Heart left ventricle (tissue), 16 donors: Measurements from ENCODE around the gene WSCD1. TPM values are rescaled to one million over a fixed set of nuclear protein-coding genes. Genes with fewer than 3 reads are reported as not detected.

Experiments
- ATAC-seq, 4 donors: fragments of 200-7000 bp; cut with Tn5 transposase; one replicate each; pipeline ENCODE4 v1.9.1; 2020 to 2022; ENCODE audit warnings: moderate library complexity in 4 of 4, mild to moderate bottlenecking in 3 of 4, moderate number of reproducible peaks in 1 of 4
- DNase-seq, 5 donors: peaks; one replicate each; pipeline ENCODE4 v3.0.0-alpha.2; 2020
- H3K27ac ChIP-seq, 12 donors: fragments of 200-600 bp; sonication (generic) in 4 of 12; one replicate each; pipeline versions ENCODE4 v1.5.0 to v1.8.0; 2016 to 2022; ENCODE audit warnings: mild to moderate bottlenecking in 2 of 12
- H3K27me3 ChIP-seq, 9 donors: fragments of 200-600 bp; sonication (generic) in 2 of 9; one replicate each; pipeline versions ENCODE4 v1.5.1 to v1.8.0; 2016 to 2022; ENCODE audit warnings: mild to moderate bottlenecking in 3 of 9
- H3K36me3 ChIP-seq, 9 donors: fragments of 200-600 bp; sonication (generic) in 2 of 9; one replicate each; pipeline versions ENCODE4 v1.5.0 to v1.8.0; 2018 to 2022; ENCODE audit warnings: mild to moderate bottlenecking in 2 of 9
- H3K4me1 ChIP-seq, 12 donors: fragments of 200-600 bp; sonication (generic) in 4 of 12; one replicate each; pipeline versions ENCODE4 v1.5.0 to v1.8.0; 2016 to 2022; ENCODE audit warnings: mild to moderate bottlenecking in 3 of 12
- H3K4me3 ChIP-seq, 12 donors: fragments of 200-600 bp; sonication (generic) in 4 of 12; one replicate each; pipeline versions ENCODE4 v1.5.0 to v1.8.0; 2017 to 2022; ENCODE audit warnings: mild to moderate bottlenecking in 9 of 12, moderate library complexity in 4 of 12
- H3K9me3 ChIP-seq, 12 donors: fragments of 200-600 bp; sonication (generic) in 4 of 12; one replicate each; pipeline versions ENCODE4 v1.5.0 to v1.8.0; 2016 to 2022; ENCODE audit warnings: mild to moderate bottlenecking in 1 of 12
- POLR2A ChIP-seq, 2 donors: fragments of 450-650 bp; IDR thresholded peaks; one replicate each; pipeline ENCODE4 v1.6.1; 2017; ENCODE audit warnings: antibody characterized with exemption in 2 of 2, mild to moderate bottlenecking in 2 of 2, moderate library complexity in 2 of 2
- WGBS, 4 donors: extraction: QIAGEN DNeasy Blood & Tissue Kit in 2 of 4; methylation state at CpG; one replicate each; pipeline versions ENCODE4 v1.1.5 to v1.1.7; 2013 to 2018; 5-methylcytosine and 5-hydroxymethylcytosine counted together
- intact Hi-C, 10 donors: fragments of 100-400 bp; cut with DNase I; formaldehyde crosslinking; loops; one replicate each; pipeline versions ENCODE4 v1.11.1 to v1.14.2; 2022
- polyA plus RNA-seq, 2 donors: library from polyadenylated mRNA; stranded (reverse); fragments of 200-250 nt; gene quantifications; one replicate each; pipeline ENCODE4 v1.2.3, GENCODE V29; 2013
- total RNA-seq, 9 donors: library from RNA; depleted of rRNA in 2 of 9; stranded (reverse); fragments of >200 nt in 2 of 9; fragmentation: NEBNext Ultra II Directional in 3 of 9; extraction: Animal tissue kit (Norgen Biotek cat#: 25700) in 3 of 9; gene quantifications; one replicate each; pipeline versions ENCODE4 v1.1.0 to v1.2.4, GENCODE V29; 2016 to 2023
- TF ChIP-seq, protein P1 (sequence below), 12 donors: fragments of 200-600 bp; sonication (generic) in 4 of 12; IDR thresholded peaks; one replicate each; pipeline versions ENCODE4 v1.5.0 to v1.8.0; 2018 to 2022; ENCODE audit warnings: antibody characterized with exemption in 12 of 12, mild to moderate bottlenecking in 5 of 12
- donor health status: ischemic (EF 13 %, LVEDD 7.1; RV severe dilation, severe dysfunction).
- donor health status: healthy with polysubstance abuse.
- donor health status: DM: no; HTN: yes; CAD: no.
- donor health status: DM: no; HTN: no; CAD: no.
- donor health status: ischemic (EF 25% LVEDD 6.9; RV normal size, moderate dysfunction).
- donor health status: ischemic (EF 25% LVEDD 5.7; RV mildly dilated, moderate dysfunction).
- donor health status: healthy.
- donor health status: DM: yes; HTN: yes; CAD: no.
- donor health status: ischemic (EF 35%, LVEDD 5.7; RV mildly dilated, moderate dysfunction).
- donor health status: nonischemic (EF 11% LVEDD 7.7; RV severe dilation, severe dysfunction).
- donor health status: DM: yes; HTN: yes; CAD: no.
- donor health status: PGD.
- donor health status: ischemic (EF 29% LVEDD 5.4; RV normal size, mild dysfunction).
- donor health status: nonischemic (EF 23%, LVEDD 6.1; RV moderate dilation, normal function).

The WSCD1 gene
- total and polyA plus RNA-seq, 11 donors, result 2.5 to 12.4 (median 4.4) TPM

DNA sequence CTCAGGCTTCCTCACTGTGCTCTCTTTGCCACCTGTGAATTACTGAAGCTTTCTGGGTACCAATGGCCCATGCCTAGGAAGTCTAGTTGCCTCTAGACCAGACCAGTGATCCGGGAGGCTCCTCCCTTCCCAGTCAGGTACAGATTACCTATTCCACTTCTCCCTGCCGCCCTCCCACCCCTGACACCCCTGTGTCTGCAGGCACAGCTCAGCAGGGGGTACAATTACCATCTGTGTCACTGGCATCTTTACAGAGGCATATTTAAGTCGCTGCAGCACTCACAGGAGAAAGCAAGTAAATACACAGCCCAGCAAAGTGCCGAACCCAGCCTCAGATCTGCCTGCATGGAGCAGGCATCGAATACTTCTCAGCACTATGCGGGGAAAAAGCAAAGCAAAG lies 5.3 kb upstream of the WSCD1 start:
- no peak for DNase-seq
- Histone ChIP-seq H3K27me3 (peaks cover 0 to 46% (median 9%) of the 10 kb centered on the region in 9 donors), H3K4me3 (no peak overlapping the region), H3K4me1 (peaks cover 0 to 8% (median 0%) of the 10 kb centered on the region in 12 donors), H3K36me3 (no peaks in the 10 kb centered on the region), H3K9me3 (no peaks in the 10 kb centered on the region), H3K27ac (no peak overlapping the region)
- intact Hi-C loops, result loop anchor here in 3 of 10 donors (5.0 to 10.0 kb wide), 3 partner anchors 350 to 470 kb away; no protein-coding TSS in a partner anchor
- ATAC-seq, result no peak
- no peak for TF ChIP-seq POLR2A (IDR thresholded peaks at IDR 0.05)
- TF ChIP-seq, protein P1, sequence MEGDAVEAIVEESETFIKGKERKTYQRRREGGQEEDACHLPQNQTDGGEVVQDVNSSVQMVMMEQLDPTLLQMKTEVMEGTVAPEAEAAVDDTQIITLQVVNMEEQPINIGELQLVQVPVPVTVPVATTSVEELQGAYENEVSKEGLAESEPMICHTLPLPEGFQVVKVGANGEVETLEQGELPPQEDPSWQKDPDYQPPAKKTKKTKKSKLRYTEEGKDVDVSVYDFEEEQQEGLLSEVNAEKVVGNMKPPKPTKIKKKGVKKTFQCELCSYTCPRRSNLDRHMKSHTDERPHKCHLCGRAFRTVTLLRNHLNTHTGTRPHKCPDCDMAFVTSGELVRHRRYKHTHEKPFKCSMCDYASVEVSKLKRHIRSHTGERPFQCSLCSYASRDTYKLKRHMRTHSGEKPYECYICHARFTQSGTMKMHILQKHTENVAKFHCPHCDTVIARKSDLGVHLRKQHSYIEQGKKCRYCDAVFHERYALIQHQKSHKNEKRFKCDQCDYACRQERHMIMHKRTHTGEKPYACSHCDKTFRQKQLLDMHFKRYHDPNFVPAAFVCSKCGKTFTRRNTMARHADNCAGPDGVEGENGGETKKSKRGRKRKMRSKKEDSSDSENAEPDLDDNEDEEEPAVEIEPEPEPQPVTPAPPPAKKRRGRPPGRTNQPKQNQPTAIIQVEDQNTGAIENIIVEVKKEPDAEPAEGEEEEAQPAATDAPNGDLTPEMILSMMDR (IDR thresholded peaks at IDR 0.05), result no peak
- 55 to 71% (median 61%) methylated on average over 6 of the region's 6 CpGs for WGBS, 4 donors

DNA sequence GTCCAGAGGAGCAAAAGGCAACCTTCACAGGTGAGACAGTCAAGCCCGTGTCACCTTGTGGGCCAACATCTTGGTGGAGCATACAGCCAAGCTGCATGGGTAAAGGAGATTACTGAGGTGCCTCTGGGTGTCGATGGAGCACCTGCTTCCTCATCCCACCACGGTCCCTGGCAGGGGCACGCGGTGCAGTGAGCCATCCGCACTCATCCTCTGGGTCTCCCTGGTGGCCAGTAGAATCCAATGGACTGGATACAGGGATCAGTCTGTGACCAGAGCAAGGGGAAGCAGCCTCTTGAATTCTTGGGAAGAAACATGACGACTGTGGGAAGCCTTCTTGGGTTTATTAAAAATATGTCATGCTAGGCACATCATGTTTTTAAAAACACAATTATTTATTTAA lies 4.8 kb upstream of the WSCD1 start:
- no peak overlapping the region for H3K4me3 ChIP-seq
- no peaks in the 10 kb centered on the region for H3K36me3 ChIP-seq
- TF ChIP-seq, protein P1 (IDR thresholded peaks at IDR 0.05), result no peak
- no peak for TF ChIP-seq POLR2A (IDR thresholded peaks at IDR 0.05)
- no peaks in the 10 kb centered on the region for H3K9me3 ChIP-seq
- 67 to 76% (median 75%) methylated on average over 7 of the region's 7 CpGs for WGBS, 4 donors
- intact Hi-C loops, result loop anchor here in 3 of 10 donors (5.0 to 10.0 kb wide), 3 partner anchors 349 to 471 kb away; no protein-coding TSS in a partner anchor
- H3K27me3 ChIP-seq, result peaks cover 0 to 46% (median 9%) of the 10 kb centered on the region in 9 donors
- H3K27ac ChIP-seq, result no peak overlapping the region
- ATAC-seq (no peak), DNase-seq (no peak)
- peaks cover 0 to 10% (median 0%) of the 10 kb centered on the region in 12 donors for H3K4me1 ChIP-seq

DNA sequence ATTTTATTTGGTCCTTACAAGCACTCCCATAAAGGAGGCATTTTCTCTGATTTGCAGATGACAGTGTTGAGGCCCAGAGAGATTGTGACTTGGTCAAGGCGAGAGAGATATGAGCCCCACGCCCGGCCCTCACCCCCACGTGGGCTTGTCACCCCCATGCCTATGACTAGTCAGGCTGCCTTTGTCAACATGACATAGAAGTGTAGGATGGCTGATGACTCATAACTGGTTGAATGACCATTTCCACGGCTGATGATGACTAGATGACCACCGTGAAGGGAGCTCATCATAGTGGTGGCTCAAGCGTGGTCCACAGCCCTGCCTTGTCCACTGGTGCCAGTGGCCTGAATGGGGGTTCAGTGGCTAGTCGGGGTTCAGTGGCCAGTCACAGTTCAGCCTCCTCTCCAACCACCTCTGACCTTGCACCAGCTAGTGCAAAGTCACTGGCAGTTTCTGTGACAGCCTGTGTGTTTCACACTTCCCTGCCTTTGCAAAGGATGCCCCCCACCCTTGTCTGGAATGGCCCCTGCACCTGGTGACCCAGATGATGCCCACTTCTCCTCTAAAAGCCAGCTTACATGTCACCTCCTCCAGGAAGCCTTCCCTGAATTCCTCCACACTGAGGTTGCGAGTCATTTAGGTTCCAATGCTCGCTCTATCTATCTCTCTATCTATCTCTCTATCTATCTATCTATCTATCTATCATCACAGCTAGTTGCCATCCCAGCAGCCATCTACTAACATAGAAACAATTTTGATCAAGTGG lies 3.8 kb upstream of the WSCD1 start:
- WGBS, 4 donors, result 73 to 84% (median 76%) methylated on average over 9 to 10 of the region's 10 CpGs
- Histone ChIP-seq H3K36me3 (no peaks in the 10 kb centered on the region), H3K27ac (no peak overlapping the region), H3K4me3 (no peak overlapping the region), H3K27me3 (peaks cover 0 to 41% (median 9%) of the 10 kb centered on the region in 9 donors), H3K9me3 (no peaks in the 10 kb centered on the region), H3K4me1 (peaks cover 0 to 19% (median 0%) of the 10 kb centered on the region in 12 donors)
- no peak for TF ChIP-seq POLR2A (IDR thresholded peaks at IDR 0.05)
- TF ChIP-seq, protein P1 (IDR thresholded peaks at IDR 0.05), result no peak
- intact Hi-C loops, result loop anchor here in 3 of 10 donors (5.0 to 10.0 kb wide), 3 partner anchors 348 to 472 kb away; no protein-coding TSS in a partner anchor
- no peak for ATAC-seq
- no peak for DNase-seq

DNA sequence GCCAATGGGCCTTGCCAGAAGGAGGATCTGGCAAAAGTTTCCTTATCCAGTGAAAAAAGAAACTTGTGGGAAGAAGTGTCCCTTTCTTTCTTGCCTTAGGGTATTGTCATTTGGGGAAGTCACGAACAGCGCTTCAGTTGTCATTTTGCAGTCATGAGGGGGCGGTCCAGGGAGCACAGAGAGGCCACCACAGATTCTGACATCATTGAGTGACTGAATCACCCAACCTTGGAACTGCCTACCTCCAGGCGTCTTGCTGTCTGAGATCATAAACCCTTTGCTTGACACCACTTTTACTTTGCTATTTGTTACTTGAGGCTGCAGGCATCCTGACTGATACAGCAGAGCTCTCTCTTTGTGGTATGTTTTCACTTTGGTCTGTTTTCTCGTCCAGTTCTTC lies 3.1 kb upstream of the WSCD1 start:
- intact Hi-C loops, result loop anchor here in 3 of 10 donors (5.0 to 10.0 kb wide), 3 partner anchors 348 to 472 kb away; no protein-coding TSS in a partner anchor
- Histone ChIP-seq H3K27ac (no peak overlapping the region), H3K36me3 (no peaks in the 10 kb centered on the region), H3K4me1 (peaks cover 0 to 20% (median 0%) of the 10 kb centered on the region in 12 donors), H3K27me3 (peaks cover 0 to 42% (median 9%) of the 10 kb centered on the region in 9 donors), H3K4me3 (no peak overlapping the region), H3K9me3 (no peaks in the 10 kb centered on the region)
- ATAC-seq, result no peak
- 66 to 78% (median 71%) methylated on average over 5 of the region's 5 CpGs for WGBS, 4 donors
- no peak for DNase-seq
- TF ChIP-seq, protein P1 (IDR thresholded peaks at IDR 0.05), result no peak
- TF ChIP-seq POLR2A (IDR thresholded peaks at IDR 0.05), result no peak
